HepG2 (cell line): ENCODE results near the gene RNF183. TPM values are rescaled to one million over a fixed set of nuclear protein-coding genes. Genes with fewer than 3 reads are reported as not detected.
A peak's percentile ranks its signal among the peaks of the same experiment; 100 is the strongest.

ENCODE experiments used
- AGO1 ChIP-seq: fragments of 200-400 bp; formaldehyde crosslinking; IDR thresholded peaks from 2 replicates; pipeline ENCODE4 v1.6.1; 2017; ENCODE audit warnings: mild to moderate bottlenecking, low read depth, low read length, moderate library complexity; ENCODE audit not compliant: poor library complexity, severe bottlenecking
- BHLHE40 ChIP-seq: IDR thresholded peaks from 2 replicates; pipeline ENCODE4 v1.6.1; 2011; ENCODE audit warnings: low read length, improper control_type of control experiment
- HDAC2 ChIP-seq: sonication (generic); formaldehyde crosslinking; IDR thresholded peaks from 2 replicates; pipeline ENCODE4 v1.4.0; 2020; ENCODE audit warnings: missing genetic modification reagents
- HIVEP1 ChIP-seq: sonication (generic); formaldehyde crosslinking; IDR thresholded peaks from 2 replicates; pipeline ENCODE4 v1.4.0; 2020; ENCODE audit warnings: mild to moderate bottlenecking, missing genetic modification reagents
- ISX ChIP-seq: sonication (generic); formaldehyde crosslinking; conservative IDR thresholded peaks from 2 replicates; pipeline ENCODE4 v1.5.0; 2020; ENCODE audit warnings: missing genetic modification reagents
- MAFK ChIP-seq, 2 experiments: IDR thresholded peaks in 1 of 2; conservative IDR thresholded peaks in 1 of 2; 2 replicates each; pipeline ENCODE4 v1.6.1; 2011; ENCODE audit warnings: improper control_type of control experiment in 2 of 2, low read length in 2 of 2
- MXD4 ChIP-seq: IDR thresholded peaks from 2 replicates; pipeline ENCODE4 v1.6.1; 2016; ENCODE audit warnings: mild to moderate bottlenecking, missing biosample characterization, missing genetic modification reagents
- NCOA2 ChIP-seq: sonication (generic); formaldehyde crosslinking; IDR thresholded peaks from 2 replicates; pipeline ENCODE4 v1.8.0; 2022; ENCODE audit warnings: inconsistent platforms
- NFRKB ChIP-seq: fragments of 450-650 bp; IDR thresholded peaks from 2 replicates; pipeline ENCODE4 v1.6.1; 2017
- REPIN1 ChIP-seq: sonication (generic); formaldehyde crosslinking; IDR thresholded peaks from 2 replicates; pipeline ENCODE4 v1.8.0; 2022; ENCODE audit warnings: missing genetic modification reagents, low read depth, mild to moderate bottlenecking, borderline replicate concordance
- RORA ChIP-seq: sonication (generic); formaldehyde crosslinking; IDR thresholded peaks from 2 replicates; pipeline ENCODE4 v1.5.0; 2020; ENCODE audit warnings: mild to moderate bottlenecking, missing genetic modification reagents, moderate library complexity
- SALL2 ChIP-seq: sonication (generic); formaldehyde crosslinking; IDR thresholded peaks from 2 replicates; pipeline ENCODE4 v1.8.1; 2023; ENCODE audit warnings: mild to moderate bottlenecking, missing genetic modification reagents, inconsistent platforms
- SIN3B ChIP-seq: fragments of 150-350 bp; IDR thresholded peaks from 2 replicates; pipeline ENCODE4 v1.6.1; 2014; ENCODE audit warnings: low read length
- SRY ChIP-seq: sonication (generic); formaldehyde crosslinking; IDR thresholded peaks from 2 replicates; pipeline ENCODE4 v1.8.0; 2022; ENCODE audit warnings: mild to moderate bottlenecking, missing genetic modification reagents
- ZFP37 ChIP-seq: sonication (generic); formaldehyde crosslinking; IDR thresholded peaks from 2 replicates; pipeline ENCODE4 v1.4.0; 2020; ENCODE audit warnings: missing genetic modification reagents, borderline replicate concordance
- ZFYVE20 ChIP-seq: sonication (generic); formaldehyde crosslinking; IDR thresholded peaks from 2 replicates; pipeline ENCODE4 v1.8.0; 2023; ENCODE audit warnings: low read depth, mild to moderate bottlenecking, moderate library complexity, missing genetic modification reagents, borderline replicate concordance
- ZNF335 ChIP-seq: sonication (generic); formaldehyde crosslinking; IDR thresholded peaks from 2 replicates; pipeline ENCODE4 v1.4.0; 2020; ENCODE audit warnings: missing genetic modification reagents
- ZNF724P ChIP-seq: sonication (generic); formaldehyde crosslinking; IDR thresholded peaks from 2 replicates; pipeline ENCODE4 v1.8.0; 2022; ENCODE audit warnings: missing genetic modification reagents, borderline replicate concordance
- ZNF768 ChIP-seq: sonication (generic); formaldehyde crosslinking; IDR thresholded peaks from 2 replicates; pipeline ENCODE4 v1.4.0; 2020; ENCODE audit warnings: missing genetic modification reagents
- polyA plus RNA-seq, 8 experiments: library from polyadenylated mRNA; depleted of rRNA in 3 of 8; stranded (reverse) in 7 of 8; unstranded in 1 of 8; fragments of >200 nt; fragmentation: Illumina TruSeq in 4 of 8; extraction: Trizol in 4 of 8; gene quantifications; 2 replicates each; pipeline versions ENCODE4 v1.2.1 to v1.2.3, GENCODE V29; 2011 to 2016; ENCODE audit warnings: low read depth in 4 of 8, missing spikeins in 1 of 8, mixed read lengths in 1 of 8; ENCODE audit not compliant: insufficient read depth in 1 of 8
- total RNA-seq, 5 experiments: library from RNA; depleted of rRNA; stranded (reverse); fragments of >200 nt; fragmentation: Illumina TruSeq; extraction: Trizol; gene quantifications; 2 replicates each; pipeline ENCODE4 v1.2.3, GENCODE V29; 2016; ENCODE audit warnings: low read depth in 1 of 5
- TF ChIP-seq, protein P1 (sequence below): sonication (generic); formaldehyde crosslinking; IDR thresholded peaks from 2 replicates; pipeline ENCODE4 v1.8.0; 2022; ENCODE audit warnings: missing genetic modification reagents, mild to moderate bottlenecking, borderline replicate concordance
- TF ChIP-seq, protein P2 (sequence below): conservative IDR thresholded peaks from 2 replicates; pipeline ENCODE4 v1.6.1; 2018; ENCODE audit warnings: missing genetic modification reagents
- TF ChIP-seq, protein P3 (sequence below): sonication (generic); formaldehyde crosslinking; IDR thresholded peaks from 2 replicates; pipeline ENCODE4 v1.9.0; 2021; ENCODE audit warnings: missing genetic modification reagents, borderline replicate concordance
- TF ChIP-seq, protein P4 (sequence below): sonication (generic); formaldehyde crosslinking; IDR thresholded peaks from 2 replicates; pipeline ENCODE4 v1.4.0; 2020; ENCODE audit warnings: low read depth, mild to moderate bottlenecking, missing genetic modification reagents

The RNF183 gene
- total and polyA plus RNA-seq, 2 of the 13 experiments (the other 11 are each of a cell fraction or from before 2014, with no cell fraction given): 0.13 to 6.5 TPM

DNA sequence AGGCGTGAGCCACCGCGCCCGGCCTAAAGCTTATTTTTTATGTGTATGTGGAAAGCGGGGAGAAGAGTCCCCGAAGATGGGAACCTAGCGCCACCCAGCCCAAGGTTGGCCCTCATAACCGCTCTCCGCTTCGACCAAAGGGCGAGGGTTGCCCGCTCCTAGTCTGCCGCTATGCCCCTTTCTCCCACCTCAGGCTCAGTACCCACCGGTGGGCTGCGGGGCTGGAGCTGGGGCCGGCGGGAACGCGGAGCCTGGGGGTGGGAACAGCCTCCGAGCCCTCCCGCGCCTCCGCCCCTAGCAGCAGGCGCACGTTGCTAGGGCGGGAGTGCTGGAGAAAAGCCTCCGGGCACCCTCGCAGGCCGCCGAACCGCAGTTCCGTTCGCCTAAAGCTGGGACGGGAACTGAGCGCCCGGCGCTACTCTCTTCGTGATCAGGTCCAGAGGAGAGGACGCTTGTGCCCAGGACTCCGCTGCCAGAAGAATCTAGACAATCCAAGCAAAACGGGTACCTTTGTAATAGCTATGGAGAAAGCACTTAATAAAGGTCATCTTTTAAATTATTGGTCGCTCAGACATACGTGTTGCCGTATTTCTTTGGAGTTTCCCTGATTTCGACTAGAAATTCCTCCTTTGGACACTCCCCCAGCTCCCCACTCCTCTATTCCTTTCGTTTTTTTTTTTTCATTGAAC, 37.0 kb upstream of the RNF183 start, which contains the start of gene WDR31 (continued):
- TF ChIP-seq, protein P1, sequence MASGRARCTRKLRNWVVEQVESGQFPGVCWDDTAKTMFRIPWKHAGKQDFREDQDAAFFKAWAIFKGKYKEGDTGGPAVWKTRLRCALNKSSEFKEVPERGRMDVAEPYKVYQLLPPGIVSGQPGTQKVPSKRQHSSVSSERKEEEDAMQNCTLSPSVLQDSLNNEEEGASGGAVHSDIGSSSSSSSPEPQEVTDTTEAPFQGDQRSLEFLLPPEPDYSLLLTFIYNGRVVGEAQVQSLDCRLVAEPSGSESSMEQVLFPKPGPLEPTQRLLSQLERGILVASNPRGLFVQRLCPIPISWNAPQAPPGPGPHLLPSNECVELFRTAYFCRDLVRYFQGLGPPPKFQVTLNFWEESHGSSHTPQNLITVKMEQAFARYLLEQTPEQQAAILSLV (CRISPR knock-in tag): peak; percentile 47; the same call in 1 of the 2 replicates
- TF ChIP-seq ZFYVE20 (CRISPR knock-in tag): no peak
- TF ChIP-seq ZFP37: 0 out of 2 replicates have a peak, but pooled peaks have one; percentile 52
- TF ChIP-seq NFRKB: no peak
- peak; percentile 88 for TF ChIP-seq ZNF768
- TF ChIP-seq AGO1: peak; percentile 52
- no peak for TF ChIP-seq ZNF724P (CRISPR knock-in tag)
- peak; percentile 91; the same call in 1 of the 2 replicates for TF ChIP-seq REPIN1 (CRISPR knock-in tag)
- TF ChIP-seq HDAC2 (CRISPR knock-in tag): peak; percentile 87
- TF ChIP-seq RORA: no peak
- TF ChIP-seq, protein P2, sequence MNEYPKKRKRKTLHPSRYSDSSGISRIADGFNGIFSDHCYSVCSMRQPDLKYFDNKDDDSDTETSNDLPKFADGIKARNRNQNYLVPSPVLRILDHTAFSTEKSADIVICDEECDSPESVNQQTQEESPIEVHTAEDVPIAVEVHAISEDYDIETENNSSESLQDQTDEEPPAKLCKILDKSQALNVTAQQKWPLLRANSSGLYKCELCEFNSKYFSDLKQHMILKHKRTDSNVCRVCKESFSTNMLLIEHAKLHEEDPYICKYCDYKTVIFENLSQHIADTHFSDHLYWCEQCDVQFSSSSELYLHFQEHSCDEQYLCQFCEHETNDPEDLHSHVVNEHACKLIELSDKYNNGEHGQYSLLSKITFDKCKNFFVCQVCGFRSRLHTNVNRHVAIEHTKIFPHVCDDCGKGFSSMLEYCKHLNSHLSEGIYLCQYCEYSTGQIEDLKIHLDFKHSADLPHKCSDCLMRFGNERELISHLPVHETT: peak; percentile 76; the same call in 1 of the 2 replicates
- TF ChIP-seq MAFK (conservative IDR thresholded peaks at IDR 0.05 in 1 of 2, IDR thresholded peaks at IDR 0.05 in 1 of 2; ENCODE audit: low read length in 2 of 2): peak in 1 of 2 experiments; percentile 82; a peak in 2 of 4 replicates
- TF ChIP-seq, protein P3, sequence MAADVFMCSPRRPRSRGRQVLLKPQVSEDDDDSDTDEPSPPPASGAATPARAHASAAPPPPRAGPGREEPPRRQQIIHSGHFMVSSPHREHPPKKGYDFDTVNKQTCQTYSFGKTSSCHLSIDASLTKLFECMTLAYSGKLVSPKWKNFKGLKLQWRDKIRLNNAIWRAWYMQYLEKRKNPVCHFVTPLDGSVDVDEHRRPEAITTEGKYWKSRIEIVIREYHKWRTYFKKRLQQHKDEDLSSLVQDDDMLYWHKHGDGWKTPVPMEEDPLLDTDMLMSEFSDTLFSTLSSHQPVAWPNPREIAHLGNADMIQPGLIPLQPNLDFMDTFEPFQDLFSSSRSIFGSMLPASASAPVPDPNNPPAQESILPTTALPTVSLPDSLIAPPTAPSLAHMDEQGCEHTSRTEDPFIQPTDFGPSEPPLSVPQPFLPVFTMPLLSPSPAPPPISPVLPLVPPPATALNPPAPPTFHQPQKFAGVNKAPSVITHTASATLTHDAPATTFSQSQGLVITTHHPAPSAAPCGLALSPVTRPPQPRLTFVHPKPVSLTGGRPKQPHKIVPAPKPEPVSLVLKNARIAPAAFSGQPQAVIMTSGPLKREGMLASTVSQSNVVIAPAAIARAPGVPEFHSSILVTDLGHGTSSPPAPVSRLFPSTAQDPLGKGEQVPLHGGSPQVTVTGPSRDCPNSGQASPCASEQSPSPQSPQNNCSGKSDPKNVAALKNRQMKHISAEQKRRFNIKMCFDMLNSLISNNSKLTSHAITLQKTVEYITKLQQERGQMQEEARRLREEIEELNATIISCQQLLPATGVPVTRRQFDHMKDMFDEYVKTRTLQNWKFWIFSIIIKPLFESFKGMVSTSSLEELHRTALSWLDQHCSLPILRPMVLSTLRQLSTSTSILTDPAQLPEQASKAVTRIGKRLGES (CRISPR knock-in tag): 0 out of 2 replicates have a peak, but pooled peaks have one; percentile 38
- peak; percentile 83 for TF ChIP-seq SIN3B
- TF ChIP-seq ZNF335 (CRISPR knock-in tag): peak; percentile 71
- TF ChIP-seq SALL2: peak; percentile 96
- TF ChIP-seq, protein P4, sequence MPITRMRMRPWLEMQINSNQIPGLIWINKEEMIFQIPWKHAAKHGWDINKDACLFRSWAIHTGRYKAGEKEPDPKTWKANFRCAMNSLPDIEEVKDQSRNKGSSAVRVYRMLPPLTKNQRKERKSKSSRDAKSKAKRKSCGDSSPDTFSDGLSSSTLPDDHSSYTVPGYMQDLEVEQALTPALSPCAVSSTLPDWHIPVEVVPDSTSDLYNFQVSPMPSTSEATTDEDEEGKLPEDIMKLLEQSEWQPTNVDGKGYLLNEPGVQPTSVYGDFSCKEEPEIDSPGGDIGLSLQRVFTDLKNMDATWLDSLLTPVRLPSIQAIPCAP (CRISPR knock-in tag): no peak
- peak; percentile 91 for TF ChIP-seq MXD4 (CRISPR knock-in tag)
- TF ChIP-seq HIVEP1: peak; percentile 94
- peak; percentile 48; the same call in 1 of the 2 replicates for TF ChIP-seq NCOA2 (CRISPR knock-in tag)
- no peak for TF ChIP-seq ISX
- no peak for TF ChIP-seq SRY
- peak; percentile 59; the same call in 1 of the 2 replicates for TF ChIP-seq BHLHE40
